ENCODE measurements around the gene ESYT2.

ESYT2 gene

GRCh38 chr7:158748335-158748734 is 81.0 kb downstream of the ESYT2 start:
- in situ Hi-C loops (cut with HindIII; ENCODE audit: low sequenced_read_pairs) = no loop called here

- in situ Hi-C loops (cut with HindIII; ENCODE audit: low sequenced_read_pairs) = no loop called here
Measured at GRCh38 chr7:158747408-158747807, 81.9 kb downstream of the ESYT2 start.

- in situ Hi-C loops (cut with HindIII; ENCODE audit: low sequenced_read_pairs) = no loop called here
Measured at GRCh38 chr7:158746957-158747356, 82.4 kb downstream of the ESYT2 start.

- in situ Hi-C loops (cut with HindIII; ENCODE audit: low sequenced_read_pairs) = no loop called here
Measured at GRCh38 chr7:158745057-158745715, 84.1 kb downstream of the ESYT2 start.

GRCh38 chr7:158744070-158744469 is 85.2 kb downstream of the ESYT2 start:
- in situ Hi-C loops (cut with HindIII; ENCODE audit: low sequenced_read_pairs) = no loop called here

- in situ Hi-C loops (cut with HindIII; ENCODE audit: low sequenced_read_pairs) = no loop called here
Measured at GRCh38 chr7:158743219-158743618, 86.1 kb downstream of the ESYT2 start.

GRCh38 chr7:158742065-158742821 is 87.1 kb downstream of the ESYT2 start:
- in situ Hi-C loops (cut with HindIII; ENCODE audit: low sequenced_read_pairs) = no loop called here

- in situ Hi-C loops (cut with HindIII; ENCODE audit: low sequenced_read_pairs) = no loop called here
Measured at GRCh38 chr7:158741294-158741666, 88.0 kb downstream of the ESYT2 start.

- in situ Hi-C loops (cut with HindIII; ENCODE audit: low sequenced_read_pairs) = no loop called here
Measured at GRCh38 chr7:158740657-158741293, 88.5 kb downstream of the ESYT2 start.

GRCh38 chr7:158740013-158740656 is 89.2 kb downstream of the ESYT2 start:
- in situ Hi-C loops (cut with HindIII; ENCODE audit: low sequenced_read_pairs) = no loop called here

GRCh38 chr7:158738841-158739240 is 90.5 kb downstream of the ESYT2 start:
- in situ Hi-C loops (cut with HindIII; ENCODE audit: low sequenced_read_pairs) = no loop called here

GRCh38 chr7:158737064-158737695 is 92.1 kb downstream of the ESYT2 start:
- in situ Hi-C loops (cut with HindIII; ENCODE audit: low sequenced_read_pairs) = no loop called here

- in situ Hi-C loops (cut with HindIII; ENCODE audit: low sequenced_read_pairs) = no loop called here
Measured at GRCh38 chr7:158735935-158736334, 93.4 kb downstream of the ESYT2 start.

- in situ Hi-C loops (cut with HindIII; ENCODE audit: low sequenced_read_pairs) = no loop called here
Measured at GRCh38 chr7:158734861-158735260, 94.4 kb downstream of the ESYT2 start.

- in situ Hi-C loops (cut with HindIII; ENCODE audit: low sequenced_read_pairs) = no loop called here
Measured at GRCh38 chr7:158733775-158734494, 95.4 kb downstream of the ESYT2 start.

GRCh38 chr7:158733220-158733519 is 96.1 kb downstream of the ESYT2 start:
- in situ Hi-C loops (cut with HindIII; ENCODE audit: low sequenced_read_pairs) = no loop called here

- in situ Hi-C loops (cut with HindIII; ENCODE audit: low sequenced_read_pairs) = no loop called here
Measured at GRCh38 chr7:158732494-158733219, 96.7 kb downstream of the ESYT2 start.

- in situ Hi-C loops (cut with HindIII; ENCODE audit: low sequenced_read_pairs) = no loop called here
Measured at GRCh38 chr7:158731761-158732160, 97.5 kb downstream of the ESYT2 start.

GRCh38 chr7:158730383-158731346 is 98.6 kb downstream of the ESYT2 start:
- in situ Hi-C loops (cut with HindIII; ENCODE audit: low sequenced_read_pairs) = no loop called here
